GM19043 (cell line): ENCODE results near the gene OLFM3.

Experiments used
- ATAC-seq: cut with Tn5 transposase; IDR thresholded peaks from one replicate; pipeline ENCODE4 v1.9.1; 2021; ENCODE audit warnings: low read depth; ENCODE audit not compliant: unreplicated experiment

OLFM3 gene

GRCh38 chr1:101996825-101997465 lies at the start of gene OLFM3:
OLFM3 (minus strand) TSS chr1:101996926.
- peak; percentile 66 for ATAC-seq

GRCh38 chr1:102045752-102046151 lies 49.0 kb upstream of the OLFM3 start:
- no peak for ATAC-seq

GRCh38 chr1:102032534-102032933 lies 35.8 kb upstream of the OLFM3 start:
- no peak for ATAC-seq

- no peak for ATAC-seq
Observed at GRCh38 chr1:102019530-102019929, 22.8 kb upstream of the OLFM3 start.

GRCh38 chr1:102015728-102016127 lies 19.0 kb upstream of the OLFM3 start:
- no peak for ATAC-seq

- ATAC-seq = no peak
Observed at GRCh38 chr1:102002057-102002456, 5.3 kb upstream of the OLFM3 start.

GRCh38 chr1:101995984-101996745 lies 561 bp downstream of the OLFM3 start:
- no peak for ATAC-seq

- ATAC-seq = no peak
Observed at GRCh38 chr1:101993710-101994109, 3.0 kb downstream of the OLFM3 start.

- ATAC-seq = no peak
Observed at GRCh38 chr1:101992821-101993575, 3.7 kb downstream of the OLFM3 start.

GRCh38 chr1:101980974-101981373 lies 15.8 kb downstream of the OLFM3 start:
- ATAC-seq = no peak

- ATAC-seq = no peak
Observed at GRCh38 chr1:101977266-101977665, 19.5 kb downstream of the OLFM3 start.

GRCh38 chr1:101976161-101976560 lies 20.6 kb downstream of the OLFM3 start:
- no peak for ATAC-seq

- no peak for ATAC-seq
Observed at GRCh38 chr1:101975371-101975770, 21.4 kb downstream of the OLFM3 start.

- no peak for ATAC-seq
Observed at GRCh38 chr1:101974599-101975274, 22.0 kb downstream of the OLFM3 start.

GRCh38 chr1:101971304-101971703 lies 25.4 kb downstream of the OLFM3 start:
- ATAC-seq = no peak

- ATAC-seq = no peak
Observed at GRCh38 chr1:101967871-101968270, 28.9 kb downstream of the OLFM3 start.

- no peak for ATAC-seq
Observed at GRCh38 chr1:101965341-101965740, 31.4 kb downstream of the OLFM3 start.

- ATAC-seq = no peak
Observed at GRCh38 chr1:101964708-101965107, 32.0 kb downstream of the OLFM3 start.

- no peak for ATAC-seq
Observed at GRCh38 chr1:101960142-101960541, 36.6 kb downstream of the OLFM3 start.

GRCh38 chr1:101959456-101959855 lies 37.3 kb downstream of the OLFM3 start:
- ATAC-seq = no peak

- no peak for ATAC-seq
Observed at GRCh38 chr1:101957771-101958170, 39.0 kb downstream of the OLFM3 start.
